HEK293 (cell line): ENCODE data around the gene STIM2.

ENCODE experiments used
- ATF2 ChIP-seq: fragments of 450-650 bp; formaldehyde crosslinking; IDR thresholded peaks from 2 replicates; pipeline ENCODE4 v1.5.1; 2016; ENCODE audit warnings: missing biosample characterization, missing genetic modification characterization, low read depth
- ZFHX2 ChIP-seq: fragments of 450-650 bp; formaldehyde crosslinking; conservative IDR thresholded peaks from 2 replicates; pipeline ENCODE4 v1.5.1; 2016; ENCODE audit warnings: missing biosample characterization, missing genetic modification characterization
- ZNF280C ChIP-seq: fragments of 450-650 bp; formaldehyde crosslinking; IDR thresholded peaks from 2 replicates; pipeline ENCODE4 v1.5.1; 2016; ENCODE audit warnings: missing biosample characterization, missing genetic modification characterization
- ZNF404 ChIP-seq: fragments of 450-650 bp; formaldehyde crosslinking; IDR thresholded peaks from 2 replicates; pipeline ENCODE4 v1.5.1; 2017; ENCODE audit warnings: missing biosample characterization, missing genetic modification characterization

- TF ChIP-seq ATF2 (tag by site-specific recombination) (no peak), ZNF404 (tag by site-specific recombination) (no peak), ZFHX2 (tag by site-specific recombination) (no peak), ZNF280C (tag by site-specific recombination) (no peak)
These were observed 33.9 kb upstream of the STIM2 start for GRCh38 chr4:26826721-26827120.
